NCI-H187 treated with DMSO at 0.1 percent for 48 hours (cell line): ENCODE data around the gene KCNJ12.
"Not testable (repeated sequence)": the region's sequence is repeated elsewhere in the genome, so short reads cannot be mapped to it uniquely, and the experiment has no call there.

Experiments
- DNase-seq: peaks from one replicate; lab custom pipeline; 2025; lab: John Stamatoyannopoulos, UW

The KCNJ12 gene

DNA sequence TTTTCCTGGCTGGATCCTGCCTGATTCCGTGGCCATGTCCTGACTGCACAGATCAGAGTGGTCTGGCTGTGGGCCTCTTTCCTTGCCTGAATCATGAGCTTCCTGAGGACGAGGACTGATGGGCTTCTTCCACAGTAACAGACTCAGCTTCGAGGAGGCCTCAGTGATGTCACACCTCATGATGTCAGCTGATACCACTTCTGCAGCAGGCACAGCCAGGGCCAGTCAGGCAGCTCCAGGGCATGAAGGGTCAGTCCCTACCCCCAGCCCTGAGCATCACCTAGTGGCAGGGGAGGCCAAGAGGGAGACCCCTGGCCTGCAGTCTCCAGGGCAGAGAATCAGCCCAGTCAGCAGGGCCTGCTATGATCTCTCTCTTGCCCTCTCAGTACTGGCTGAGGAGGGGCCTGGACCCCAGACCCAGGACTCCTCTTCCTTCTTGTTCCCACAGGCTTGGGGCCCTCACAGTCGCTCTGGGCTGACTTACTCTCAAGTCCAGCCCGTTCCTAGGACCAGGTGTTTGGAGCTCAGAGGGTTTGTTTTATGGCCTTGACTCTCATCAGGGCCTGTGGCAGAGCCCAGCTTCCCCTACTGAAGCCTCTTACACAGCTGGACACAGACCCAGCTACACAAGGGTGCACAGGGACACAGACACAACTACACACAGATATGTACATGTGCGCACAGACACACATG, 26.7 kb upstream of the KCNJ12 start:
- not testable (repeated sequence) for DNase-seq

DNA sequence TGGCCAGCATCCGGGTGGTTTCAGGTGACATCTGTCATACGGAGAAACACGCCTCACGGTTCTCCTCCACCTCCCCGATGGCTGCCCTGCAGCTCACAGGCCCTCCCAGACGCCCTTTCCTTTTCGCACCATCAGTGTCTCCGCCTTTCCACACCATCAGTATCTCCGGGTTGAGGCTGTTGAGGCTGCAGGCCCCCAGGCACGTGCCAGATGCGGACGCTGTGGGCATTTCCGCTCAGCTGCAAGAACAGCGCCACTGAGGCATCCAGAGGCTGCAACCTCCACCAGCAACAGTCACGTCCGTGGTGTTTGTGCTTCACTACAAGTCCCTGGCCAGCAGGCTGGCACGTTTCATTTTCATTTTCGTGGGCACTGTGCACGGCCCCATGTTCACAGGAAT, 25.7 kb upstream of the KCNJ12 start:
- not testable (repeated sequence) for DNase-seq

DNA sequence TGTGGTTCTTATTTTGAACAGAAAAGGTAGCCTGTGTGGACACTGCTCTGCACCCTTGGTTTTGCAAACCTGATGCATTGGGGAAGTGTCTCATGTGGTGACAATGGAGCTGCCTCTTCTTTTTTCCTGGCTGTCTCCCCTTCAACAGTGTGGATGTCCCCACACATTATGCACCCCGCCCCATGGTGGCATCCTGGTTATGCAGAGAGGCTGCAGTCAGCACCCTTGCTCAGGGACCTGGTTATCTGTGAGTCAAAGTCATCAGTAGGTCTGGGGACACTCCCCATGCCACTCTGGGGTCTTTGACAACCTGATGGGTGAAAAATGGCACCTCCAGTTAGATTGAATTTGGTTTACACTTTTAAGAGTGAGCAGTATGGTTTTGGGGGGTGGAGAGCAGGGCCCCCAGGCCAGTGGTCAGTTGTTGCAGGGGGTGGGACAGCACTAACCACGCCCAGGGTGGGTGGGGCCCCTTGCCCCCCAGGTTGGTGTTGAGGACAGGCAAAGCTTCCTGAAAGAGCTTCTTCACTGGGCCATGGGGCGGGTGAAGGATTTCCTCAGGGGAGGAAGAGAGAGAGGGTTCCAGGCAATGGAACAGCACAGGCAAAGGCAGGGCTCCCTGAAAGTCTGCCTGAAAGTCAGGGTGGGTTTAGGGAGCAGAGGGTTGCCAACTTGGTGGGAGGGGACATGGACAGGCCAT, 24.6 kb upstream of the KCNJ12 start:
- DNase-seq: no peak

DNA sequence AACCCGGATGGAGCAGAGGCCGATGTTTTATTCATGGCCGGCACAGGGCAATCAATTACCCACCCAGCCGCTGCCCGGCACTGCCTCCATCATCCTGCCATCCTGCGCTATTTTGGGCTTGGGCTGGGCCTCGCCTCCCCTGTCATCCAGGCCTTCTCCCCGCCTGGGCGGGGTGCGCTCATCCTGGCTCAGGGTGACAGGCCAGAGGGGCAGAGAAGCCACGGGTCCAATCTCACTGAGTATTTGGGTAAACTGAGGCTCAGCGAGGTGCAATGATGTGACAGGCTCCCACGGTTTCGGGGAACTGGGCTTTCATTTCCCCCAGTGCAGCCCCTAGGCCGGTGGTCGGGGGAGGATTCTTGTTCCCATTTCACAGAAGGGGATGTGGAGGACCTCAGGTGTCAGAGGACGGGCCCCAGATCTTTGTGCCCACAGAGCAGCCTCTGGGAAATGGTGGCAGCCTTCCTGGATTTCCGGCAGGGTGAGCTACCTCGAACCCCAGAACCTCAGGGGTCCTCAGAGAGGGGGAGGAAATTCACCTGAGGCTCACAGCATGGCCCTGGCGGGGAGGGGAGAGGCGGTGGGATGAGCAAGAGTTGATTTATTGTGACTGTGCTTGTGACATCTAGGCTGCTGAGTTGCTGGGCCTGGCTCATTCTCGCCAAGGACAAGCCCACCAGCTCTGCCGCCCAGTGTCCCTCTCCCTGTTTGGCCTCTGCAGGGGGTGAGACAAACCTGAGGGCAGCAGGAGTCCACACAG, 23.8 kb upstream of the KCNJ12 start:
- DNase-seq: no peak

DNA sequence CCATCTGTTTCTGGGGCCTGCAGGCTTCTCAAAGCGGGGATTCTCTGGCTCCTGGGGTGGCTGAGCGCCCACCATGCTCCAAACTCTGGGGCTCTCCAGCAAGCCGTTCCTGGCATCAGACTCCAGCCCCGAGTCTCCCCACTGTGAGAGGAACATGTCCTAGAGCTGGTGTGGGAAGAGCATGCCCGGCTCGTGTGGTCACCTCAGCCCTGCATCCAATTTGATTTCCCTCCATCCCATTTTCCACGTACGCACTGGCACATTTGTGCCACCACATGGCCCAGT, 23.2 kb upstream of the KCNJ12 start:
- DNase-seq: no peak

DNA sequence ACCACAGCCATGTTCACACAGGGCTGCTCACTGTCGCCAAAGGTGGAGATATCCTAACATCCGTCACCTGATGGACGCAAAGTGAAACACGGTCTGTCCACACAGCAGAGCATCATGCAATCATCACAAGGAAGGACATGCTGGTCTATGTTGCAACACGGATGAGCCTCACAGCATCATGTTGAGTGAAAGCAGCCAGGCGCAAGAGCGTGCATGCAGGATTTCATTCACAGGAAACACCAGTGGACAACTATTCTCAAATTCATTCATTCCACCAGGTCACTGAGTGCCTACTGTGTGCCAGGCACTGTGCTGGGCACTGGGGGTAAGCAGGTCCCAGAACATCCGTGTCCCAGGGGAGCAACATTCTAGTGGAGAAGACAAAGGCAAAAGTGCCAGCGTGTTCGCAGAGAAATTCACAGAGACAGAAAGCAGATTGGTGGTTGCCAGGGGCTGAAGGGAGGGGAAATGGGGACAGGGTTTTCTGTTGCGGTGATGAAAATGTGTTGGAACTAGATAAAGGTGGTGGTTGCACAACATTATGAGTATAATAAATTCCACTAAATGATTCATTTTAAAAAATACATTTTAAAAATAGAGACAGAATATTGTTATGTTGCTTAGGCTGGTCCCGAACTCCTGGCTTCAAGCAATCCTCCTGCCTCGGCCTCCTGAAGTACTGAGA, 22.7 kb upstream of the KCNJ12 start:
- DNase-seq: no peak

DNA sequence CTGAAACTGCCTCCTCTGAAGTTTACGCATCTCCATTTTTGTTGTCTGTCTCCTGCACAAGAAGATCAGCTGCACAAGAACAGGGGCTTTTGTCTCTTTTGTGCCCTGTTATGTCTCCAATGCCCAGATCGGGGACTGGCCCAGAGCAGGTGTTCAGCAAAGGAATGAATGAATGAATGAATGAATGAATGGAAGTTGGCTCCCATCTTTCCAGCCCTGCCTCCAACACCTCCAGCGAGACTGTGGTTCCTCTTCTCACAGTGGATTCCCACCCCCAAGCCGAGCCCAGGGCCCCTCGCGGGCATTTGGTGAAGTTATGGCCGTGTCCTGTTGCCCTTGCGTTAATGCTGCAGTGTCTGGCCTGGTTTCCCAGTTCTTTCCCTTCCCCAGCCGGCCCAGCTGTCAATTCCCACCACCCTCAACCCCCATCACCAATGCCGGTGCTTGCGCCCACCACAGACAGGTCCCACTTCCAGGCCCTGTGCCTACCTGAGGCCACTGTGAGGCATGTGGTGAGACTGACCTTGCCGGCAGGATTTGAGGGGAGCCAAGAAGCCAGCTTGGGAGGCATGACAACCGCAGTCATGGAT, 21.3 kb upstream of the KCNJ12 start:
- no peak for DNase-seq

DNA sequence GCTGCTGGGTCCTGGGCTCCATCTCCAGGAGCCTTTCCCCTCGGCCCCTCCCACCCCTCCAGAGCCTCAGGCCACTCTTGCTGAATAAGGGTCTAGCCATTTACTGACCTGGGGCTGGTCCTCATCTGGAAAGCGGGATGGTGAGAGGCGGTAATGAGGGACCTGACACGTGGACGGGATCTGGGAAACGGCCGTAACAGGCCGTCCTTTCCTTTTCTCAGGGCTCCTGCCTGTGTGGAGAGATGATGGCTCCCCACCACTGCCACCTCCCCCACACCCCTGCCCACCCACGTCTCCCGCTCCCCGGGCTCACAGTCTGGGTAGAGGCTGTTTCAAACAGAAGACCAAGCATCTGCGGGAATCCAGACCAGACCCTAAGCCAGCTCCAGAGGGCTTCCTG, 20.6 kb upstream of the KCNJ12 start:
- DNase-seq: no peak

DNA sequence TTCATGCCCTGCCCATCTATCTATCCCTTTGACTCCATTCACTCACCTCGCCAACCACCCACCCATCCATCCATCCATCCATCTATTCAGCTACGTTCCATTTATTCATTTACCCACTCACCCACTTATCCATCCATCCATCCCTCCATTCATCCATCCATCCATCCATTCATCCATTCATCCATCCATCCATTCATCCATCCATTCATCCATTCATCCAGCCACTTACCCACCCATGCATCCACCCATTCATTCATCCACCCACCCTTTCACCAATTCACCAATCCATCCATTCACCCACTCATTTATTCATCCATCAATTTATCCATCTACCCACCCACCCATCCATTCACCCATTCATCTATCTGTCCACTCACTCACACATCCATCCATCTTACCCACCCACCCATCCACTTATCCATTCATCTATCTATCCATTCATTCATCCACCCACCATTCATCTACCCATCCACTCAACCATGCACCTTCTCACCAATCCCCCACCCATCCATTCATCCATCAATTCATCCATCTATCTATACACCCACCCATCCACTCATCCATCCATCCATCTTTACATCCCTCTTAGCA, 19.5 kb upstream of the KCNJ12 start:
- DNase-seq: no peak

DNA sequence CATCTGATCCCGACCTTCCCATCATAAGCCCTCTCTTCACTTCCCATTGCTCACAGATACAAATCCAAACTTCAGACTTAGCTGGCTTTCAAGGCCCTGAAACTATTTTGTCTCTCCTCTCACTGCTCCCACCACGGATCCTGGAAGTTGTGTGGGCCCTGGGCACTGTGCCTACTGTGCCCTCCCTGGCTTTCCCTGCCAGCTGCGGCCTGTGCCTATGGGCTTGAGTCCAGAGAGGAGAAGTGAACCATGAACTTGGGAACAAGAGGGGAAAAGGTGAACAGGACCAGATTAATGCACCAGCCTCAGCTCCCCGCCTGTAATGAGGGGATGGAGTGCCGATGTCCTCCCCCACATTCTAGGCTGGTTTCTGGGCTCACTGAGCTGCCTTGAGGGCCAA, 18.9 kb upstream of the KCNJ12 start:
- DNase-seq: no peak

DNA sequence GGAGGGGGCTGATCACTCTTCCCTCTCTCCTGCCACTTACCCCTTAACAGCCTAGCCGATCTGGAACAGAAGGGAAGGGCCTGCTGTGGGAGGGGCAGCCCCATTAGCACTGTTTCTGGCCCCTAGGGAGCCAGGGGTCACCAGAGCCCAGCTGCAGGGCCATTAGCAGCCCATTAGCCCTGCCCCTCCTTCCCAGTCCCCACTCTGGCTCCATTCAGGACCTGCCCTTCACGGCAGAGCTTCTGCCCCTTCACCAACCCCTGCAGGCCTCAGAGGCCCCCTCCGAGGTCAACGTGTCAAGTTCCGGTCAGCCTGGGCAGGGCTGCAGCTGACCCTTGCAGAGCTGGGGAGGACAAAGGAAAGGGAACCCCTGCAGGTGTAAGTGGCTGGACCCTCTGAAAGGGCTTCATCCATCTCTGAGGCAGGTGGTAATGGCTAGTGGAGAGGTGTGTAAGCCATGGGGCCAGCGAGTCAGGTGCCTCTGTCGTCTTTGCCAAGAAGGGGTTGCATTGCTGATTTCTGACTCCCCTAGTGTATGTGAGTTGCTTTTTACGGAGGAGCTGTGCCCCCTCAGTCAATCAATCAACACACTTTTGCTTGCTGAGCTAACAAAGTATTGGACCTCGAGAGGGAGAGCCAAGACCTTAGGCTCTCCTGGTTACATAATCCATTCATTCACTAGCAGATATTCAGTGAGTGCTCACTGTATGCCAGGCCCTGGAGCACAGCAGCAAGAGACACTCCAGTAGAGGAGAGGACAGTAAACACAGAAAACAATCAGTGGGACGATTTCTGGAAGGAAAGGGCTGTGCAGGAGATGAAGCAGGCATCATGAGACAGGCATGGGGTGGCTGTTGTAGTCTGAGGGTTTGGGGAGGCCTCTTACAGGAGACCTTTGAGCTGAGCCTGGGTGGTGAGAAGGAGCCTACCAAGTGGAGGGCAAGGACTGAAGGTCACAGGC, 18.2 kb upstream of the KCNJ12 start:
- DNase-seq: no peak

DNA sequence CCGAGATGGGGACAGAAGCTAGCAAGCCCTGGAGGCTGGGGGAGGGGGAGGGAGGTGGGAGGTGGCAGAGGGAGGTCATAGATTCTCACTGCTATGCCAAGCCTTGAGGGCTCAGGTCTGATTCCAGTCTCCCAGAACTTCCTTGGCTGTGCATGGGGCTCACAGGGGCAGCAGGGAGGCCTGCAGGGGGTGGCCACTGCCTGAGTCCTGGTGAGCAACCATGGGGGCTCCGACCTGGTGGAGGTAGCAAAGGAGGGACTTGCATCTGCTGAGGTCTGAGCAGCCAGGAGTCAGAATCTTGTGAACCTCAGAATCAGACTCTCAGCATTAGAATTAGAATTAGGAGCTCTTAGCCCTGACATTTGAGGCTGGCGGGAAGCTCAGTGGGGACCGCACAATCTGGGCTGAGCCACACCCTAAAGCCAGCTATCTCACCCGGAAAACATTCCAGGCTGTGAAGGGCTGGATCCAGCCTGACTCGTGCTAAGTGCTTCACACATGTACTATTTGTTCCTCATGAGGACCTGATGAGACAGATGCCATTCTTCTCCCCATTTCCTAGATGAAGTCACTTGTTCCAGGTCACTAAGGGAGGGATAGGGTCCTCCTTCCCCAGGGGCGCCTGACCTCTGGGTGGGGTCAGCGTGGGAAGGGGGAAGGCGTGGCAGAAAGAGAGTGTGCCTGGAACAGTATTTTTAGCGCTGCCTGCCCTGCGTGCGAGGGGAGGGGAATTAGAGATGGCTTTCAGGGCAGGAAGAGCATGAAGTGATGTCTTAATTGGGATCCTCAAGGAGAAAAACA, 17.3 kb upstream of the KCNJ12 start:
- DNase-seq: no peak

DNA sequence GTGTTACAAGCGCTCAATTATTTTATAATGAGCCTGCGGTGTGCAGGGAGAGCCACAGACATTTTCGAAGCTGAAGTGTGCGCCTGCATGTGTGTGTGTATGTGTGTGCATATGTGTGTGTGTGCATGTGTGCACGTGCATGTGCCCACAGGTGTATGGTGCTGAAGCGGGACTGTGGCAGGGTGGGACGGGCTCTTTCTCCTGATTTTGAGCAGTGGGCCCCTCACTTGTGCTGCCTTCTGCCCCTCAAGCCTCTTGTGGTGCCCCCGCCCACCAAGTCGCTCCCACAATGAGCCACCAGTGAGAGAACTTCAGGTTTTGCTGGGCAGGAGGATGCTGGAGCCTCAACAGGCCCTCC, 16.7 kb upstream of the KCNJ12 start:
- no peak for DNase-seq

DNA sequence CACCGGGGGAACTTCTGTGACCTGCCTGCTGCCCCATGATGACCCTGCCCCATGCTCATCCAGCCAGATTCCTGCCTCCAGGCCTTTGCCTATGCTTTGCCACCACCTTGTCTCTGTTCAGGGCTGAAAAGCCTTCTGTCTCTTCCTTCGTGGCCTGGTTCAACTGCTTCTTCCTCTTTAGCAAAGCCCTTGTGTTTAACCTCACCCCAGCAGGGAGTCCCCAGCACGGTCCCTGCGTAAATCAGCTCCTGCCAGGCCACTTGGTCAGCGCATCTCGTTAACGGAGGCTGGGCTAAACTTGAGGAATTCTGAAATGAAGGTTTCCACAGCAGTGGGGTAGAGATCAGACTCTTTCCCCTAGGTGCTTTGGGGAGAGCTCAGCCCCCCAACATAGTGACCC, 16.1 kb upstream of the KCNJ12 start:
- DNase-seq: no peak

DNA sequence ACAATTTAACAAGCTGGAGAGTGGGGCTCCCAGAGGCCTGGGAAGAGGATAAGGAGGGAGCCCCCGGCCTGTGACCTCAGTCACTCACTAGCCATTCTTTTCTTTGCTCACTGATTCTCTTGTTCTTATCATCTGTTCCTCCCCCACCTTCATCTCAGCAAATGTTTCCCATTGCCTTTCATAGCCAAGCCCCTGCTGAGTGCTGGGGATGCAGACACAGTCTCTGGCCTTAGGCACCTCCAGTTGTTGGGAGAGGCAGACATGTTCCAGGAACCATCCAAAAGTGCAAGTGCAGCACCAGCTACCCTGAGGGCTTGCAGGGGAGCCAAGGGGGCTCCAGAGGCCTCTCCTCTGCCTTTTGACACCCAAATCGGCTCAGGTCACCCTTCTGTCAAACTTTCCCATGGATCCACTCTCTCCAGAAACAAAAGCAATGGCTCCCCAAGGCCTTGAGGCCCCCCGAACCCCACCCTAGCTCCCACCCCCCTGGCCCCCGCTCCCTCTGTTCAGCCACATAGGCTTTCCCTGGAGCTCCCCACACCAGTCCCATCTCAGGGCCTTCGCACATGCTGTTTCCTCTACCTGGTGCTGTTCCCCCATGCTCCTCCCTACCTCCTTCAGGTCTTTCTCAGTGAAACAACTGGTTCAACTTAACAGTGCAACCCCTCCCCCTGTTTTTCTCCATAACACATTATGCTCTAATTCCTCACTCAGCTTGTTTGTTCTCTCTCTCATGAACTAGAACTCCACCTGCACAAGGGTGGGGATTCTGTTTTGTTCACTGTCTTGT, 14.9 kb upstream of the KCNJ12 start:
- DNase-seq: no peak

DNA sequence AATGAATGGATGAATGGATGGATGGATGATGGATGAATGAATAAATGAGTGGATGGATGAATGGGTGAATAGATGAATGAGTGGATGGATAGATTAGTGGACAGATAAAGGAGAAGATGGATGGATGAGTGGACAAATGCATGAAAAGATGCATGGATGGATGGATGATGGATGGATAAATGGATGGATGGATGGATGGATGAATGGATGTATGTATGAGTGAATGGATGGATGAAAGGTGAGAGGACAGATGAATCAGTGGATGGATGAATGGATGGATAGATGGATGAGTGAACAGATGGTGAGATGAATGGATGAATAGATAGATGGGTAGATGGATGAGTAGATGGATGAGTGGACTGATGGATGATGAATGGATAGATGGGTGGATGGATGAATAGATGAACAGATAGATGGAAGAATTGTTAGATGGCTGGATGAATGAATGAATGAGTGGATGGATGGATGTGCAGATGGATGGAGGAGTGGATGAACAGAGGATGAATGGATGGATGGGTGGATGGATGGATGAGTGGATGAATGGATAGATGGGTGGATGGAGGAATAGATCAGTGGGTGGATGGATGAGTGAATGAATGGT, 13.7 kb upstream of the KCNJ12 start:
- no peak for DNase-seq

DNA sequence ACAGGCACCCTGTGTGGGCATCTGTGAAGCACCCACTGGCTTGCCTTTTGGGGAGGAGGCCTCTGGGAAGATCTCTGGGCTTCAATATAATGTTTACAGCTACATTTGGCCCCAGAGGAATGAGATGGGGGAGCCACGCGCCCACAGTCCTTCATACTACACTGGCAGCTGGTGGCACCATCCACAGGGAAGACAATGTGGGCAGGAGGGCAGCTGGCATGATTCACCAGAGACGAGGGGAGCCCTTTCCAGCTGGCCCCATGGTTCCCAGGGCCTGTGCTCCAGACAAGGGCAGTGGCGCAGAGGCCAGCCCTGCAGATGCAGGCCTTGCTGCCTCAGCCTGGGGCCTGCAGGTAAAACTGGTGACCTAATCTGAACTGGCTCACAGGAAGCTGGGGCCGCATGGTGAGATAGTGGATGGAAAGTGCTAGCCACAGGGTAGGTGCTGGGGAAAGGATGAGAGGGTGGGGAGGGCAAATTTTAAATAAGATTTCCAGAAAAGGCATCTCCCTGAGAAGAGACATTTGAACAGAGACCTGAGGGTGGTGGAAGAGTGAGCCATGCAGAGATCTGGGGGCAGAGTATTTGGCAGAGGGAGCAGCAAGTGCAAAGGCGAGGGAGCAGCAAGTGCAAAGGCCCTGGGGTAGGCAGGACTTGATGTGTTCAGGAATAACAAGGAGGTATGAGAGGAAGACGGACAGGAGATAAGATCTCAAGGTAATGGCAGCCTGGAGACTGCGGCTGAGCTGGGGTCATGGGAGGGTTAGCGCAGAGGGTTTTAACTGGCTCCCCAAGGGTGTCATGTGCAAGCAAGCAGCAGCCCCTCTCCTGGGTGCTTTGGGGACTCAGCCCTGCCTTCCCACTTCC, 12.1 kb upstream of the KCNJ12 start:
- DNase-seq: no peak

DNA sequence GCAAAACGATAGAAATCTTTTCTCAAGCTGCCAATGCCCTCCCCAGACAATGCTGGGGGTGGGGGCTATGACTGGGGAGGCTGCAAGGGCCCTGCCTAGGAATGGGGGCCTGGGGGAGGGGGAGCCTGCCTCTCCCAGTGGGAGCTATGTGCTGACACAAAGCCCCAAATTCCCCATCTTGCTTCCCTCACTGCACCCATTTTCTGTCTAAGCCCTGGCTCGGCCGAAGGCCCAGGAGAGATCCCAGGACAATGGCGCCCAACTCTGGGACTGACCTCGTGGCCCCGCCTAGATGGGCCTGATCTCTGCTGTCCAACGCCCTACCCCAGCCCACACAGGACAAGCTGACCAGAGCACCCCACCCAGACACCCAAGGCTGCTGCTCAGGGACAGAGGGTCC, 11.1 kb upstream of the KCNJ12 start:
- no peak for DNase-seq
